KOPT-K1 (cell line): Measurements from ENCODE around the gene GABRA4.

Source experiments
- H3K27ac ChIP-seq: fragments of 200-600 bp; sonication (generic); 2 replicates; pipeline ENCODE4 v1.5.1; 2016; ENCODE audit warnings: antibody characterized with exemption, mild to moderate bottlenecking, low read depth, low read length; ENCODE audit not compliant: poor library complexity, severe bottlenecking
- H3K36me3 ChIP-seq: fragments of 200-600 bp; sonication (generic); 2 replicates; pipeline ENCODE4 v1.5.1; 2017; ENCODE audit warnings: antibody characterized with exemption, mild to moderate bottlenecking, low read length, moderate library complexity; ENCODE audit not compliant: insufficient read depth
- H3K9me3 ChIP-seq: fragments of 200-600 bp; sonication (generic); 2 replicates; pipeline ENCODE4 v1.5.1; 2017; ENCODE audit warnings: antibody characterized with exemption, low read length, mild to moderate bottlenecking; ENCODE audit not compliant: insufficient read depth, poor library complexity, severe bottlenecking

GABRA4 gene

GRCh38 chr4:46955601-46956000, 37.8 kb downstream of the GABRA4 start:
- Histone ChIP-seq H3K36me3 (no peaks in the 10 kb centered on the region), H3K9me3 (no peaks in the 10 kb centered on the region)

GRCh38 chr4:46954643-46955042, 38.7 kb downstream of the GABRA4 start:
- Histone ChIP-seq H3K36me3 (no peaks in the 10 kb centered on the region), H3K9me3 (no peaks in the 10 kb centered on the region), H3K27ac (no peak overlapping the region)

More at GRCh38 chr4:46955601-46956000, 37.8 kb downstream of the GABRA4 start:
- H3K27ac ChIP-seq: no peak overlapping the region

- Histone ChIP-seq H3K36me3 (no peaks in the 10 kb centered on the region), H3K27ac (no peak overlapping the region), H3K9me3 (no peaks in the 10 kb centered on the region)
Measured at GRCh38 chr4:46953564-46953963, 39.8 kb downstream of the GABRA4 start.

- Histone ChIP-seq H3K36me3 (no peaks in the 10 kb centered on the region), H3K27ac (no peak overlapping the region), H3K9me3 (no peaks in the 10 kb centered on the region)
Measured at GRCh38 chr4:46952451-46952850, 40.9 kb downstream of the GABRA4 start.

GRCh38 chr4:46950826-46951225, 42.6 kb downstream of the GABRA4 start:
- Histone ChIP-seq H3K36me3 (no peaks in the 10 kb centered on the region), H3K9me3 (no peaks in the 10 kb centered on the region), H3K27ac (no peak overlapping the region)

GRCh38 chr4:46949822-46950221, 43.6 kb downstream of the GABRA4 start:
- Histone ChIP-seq H3K9me3 (no peaks in the 10 kb centered on the region), H3K27ac (no peak overlapping the region), H3K36me3 (no peaks in the 10 kb centered on the region)

- Histone ChIP-seq H3K9me3 (no peaks in the 10 kb centered on the region), H3K36me3 (no peaks in the 10 kb centered on the region), H3K27ac (no peak overlapping the region)
Measured at GRCh38 chr4:46947541-46947940, 45.8 kb downstream of the GABRA4 start.

GRCh38 chr4:46946919-46947536, 46.4 kb downstream of the GABRA4 start:
- Histone ChIP-seq H3K36me3 (no peaks in the 10 kb centered on the region), H3K27ac (no peak overlapping the region), H3K9me3 (no peaks in the 10 kb centered on the region)

- Histone ChIP-seq H3K9me3 (no peaks in the 10 kb centered on the region), H3K36me3 (no peaks in the 10 kb centered on the region), H3K27ac (no peak overlapping the region)
Measured at GRCh38 chr4:46945062-46945461, 48.3 kb downstream of the GABRA4 start.

GRCh38 chr4:46944345-46944744, 49.0 kb downstream of the GABRA4 start:
- Histone ChIP-seq H3K27ac (no peak overlapping the region), H3K9me3 (no peaks in the 10 kb centered on the region), H3K36me3 (no peaks in the 10 kb centered on the region)

- Histone ChIP-seq H3K27ac (no peak overlapping the region), H3K9me3 (no peaks in the 10 kb centered on the region), H3K36me3 (no peaks in the 10 kb centered on the region)
Measured at GRCh38 chr4:46937493-46937892, 55.9 kb downstream of the GABRA4 start.

- H3K36me3 ChIP-seq: no peaks in the 10 kb centered on the region
- no peaks in the 10 kb centered on the region for H3K9me3 ChIP-seq
- H3K27ac ChIP-seq: no peak overlapping the region
Measured at GRCh38 chr4:46934726-46935125, 58.7 kb downstream of the GABRA4 start.

GRCh38 chr4:46933686-46934085, 59.7 kb downstream of the GABRA4 start:
- Histone ChIP-seq H3K27ac (no peak overlapping the region), H3K9me3 (no peaks in the 10 kb centered on the region), H3K36me3 (no peaks in the 10 kb centered on the region)

GRCh38 chr4:46931981-46932380, 61.4 kb downstream of the GABRA4 start:
- no peak overlapping the region for H3K27ac ChIP-seq
- no peaks in the 10 kb centered on the region for H3K9me3 ChIP-seq
- no peaks in the 10 kb centered on the region for H3K36me3 ChIP-seq

- Histone ChIP-seq H3K27ac (no peak overlapping the region), H3K36me3 (no peaks in the 10 kb centered on the region), H3K9me3 (no peaks in the 10 kb centered on the region)
Measured at GRCh38 chr4:46930891-46931290, 62.5 kb downstream of the GABRA4 start.

GRCh38 chr4:46927201-46927600, 66.2 kb downstream of the GABRA4 start:
- H3K36me3 ChIP-seq: no peaks in the 10 kb centered on the region
- no peak overlapping the region for H3K27ac ChIP-seq
- H3K9me3 ChIP-seq: no peaks in the 10 kb centered on the region
